AG10803 (cell line): ENCODE data around the gene SLC47A1.

ENCODE experiments used
- DNase-seq: peaks from one replicate; pipeline ENCODE4 v3.0.0; 2010; ENCODE audit warnings: low read depth
- H3K4me3 ChIP-seq: 2 replicates; pipeline ENCODE4 v1.5.1; 2011; ENCODE audit warnings: mild to moderate bottlenecking, low read length, control low read depth
- CTCF ChIP-seq: conservative IDR thresholded peaks from 2 replicates; pipeline ENCODE4 v1.5.1; 2011; ENCODE audit warnings: mild to moderate bottlenecking, low read length, control low read depth, inconsistent platforms

Gene SLC47A1

GRCh38 chr17:19549746-19550623 lies 16.3 kb downstream of the SLC47A1 start:
- no peak for DNase-seq
- H3K4me3 ChIP-seq = no peak overlapping the region
- TF ChIP-seq CTCF = no peak

GRCh38 chr17:19551165-19551564 lies 17.5 kb downstream of the SLC47A1 start:
- H3K4me3 ChIP-seq = no peak overlapping the region
- TF ChIP-seq CTCF = no peak
- no peak for DNase-seq

GRCh38 chr17:19551591-19552148 lies 18.0 kb downstream of the SLC47A1 start:
- no peak for TF ChIP-seq CTCF
- no peak for DNase-seq
- H3K4me3 ChIP-seq = no peak overlapping the region

GRCh38 chr17:19553036-19553435 lies 19.4 kb downstream of the SLC47A1 start:
- DNase-seq = no peak
- no peak overlapping the region for H3K4me3 ChIP-seq
- no peak for TF ChIP-seq CTCF

- no peak for DNase-seq
- TF ChIP-seq CTCF = no peak
- no peak overlapping the region for H3K4me3 ChIP-seq
Measured at GRCh38 chr17:19554393-19554792, 20.7 kb downstream of the SLC47A1 start.

GRCh38 chr17:19555746-19556145 lies 22.1 kb downstream of the SLC47A1 start:
- DNase-seq = no peak
- no peak for TF ChIP-seq CTCF
- H3K4me3 ChIP-seq = no peak overlapping the region

GRCh38 chr17:19558946-19559345 lies 25.3 kb downstream of the SLC47A1 start:
- no peak for DNase-seq
- no peak for TF ChIP-seq CTCF
- H3K4me3 ChIP-seq = no peak overlapping the region
